Mesenchymal stem cell (in vitro differentiated cells and primary cell): ENCODE data around the gene TAPT1.
A peak's percentile ranks its signal among the peaks of the same experiment; 100 is the strongest.

ENCODE experiments used
- DNase-seq: peaks from one replicate; pipeline ENCODE4 v3.0.0-alpha.2; 2013
- H2AFZ ChIP-seq: one replicate; pipeline ENCODE4 v1.6.1; 2013; ENCODE audit warnings: low read depth, mild to moderate bottlenecking, control low read depth, inconsistent platforms, low read length, moderate library complexity
- H2AK5ac ChIP-seq: 2 replicates; pipeline ENCODE4 v1.6.1; 2013; ENCODE audit warnings: low read length, moderate library complexity, mild to moderate bottlenecking, inconsistent platforms; ENCODE audit not compliant: severe bottlenecking
- H2BK120ac ChIP-seq: one replicate; pipeline ENCODE4 v1.6.1; 2013; ENCODE audit warnings: low read depth, mild to moderate bottlenecking, inconsistent platforms, low read length, moderate library complexity
- H2BK12ac ChIP-seq, 2 experiments: one replicate each; pipeline ENCODE4 v1.6.1; 2013; ENCODE audit warnings: inconsistent platforms in 2 of 2, low read length in 2 of 2, mild to moderate bottlenecking in 2 of 2, moderate library complexity in 2 of 2, control low read depth in 1 of 2
- H2BK15ac ChIP-seq: one replicate; pipeline ENCODE4 v1.6.1; 2013; ENCODE audit warnings: mild to moderate bottlenecking, low read depth, inconsistent platforms; ENCODE audit not compliant: poor library complexity, severe bottlenecking
- H2BK5ac ChIP-seq: 2 replicates; pipeline ENCODE4 v1.6.1; 2013; ENCODE audit warnings: low read depth, mild to moderate bottlenecking, low read length, control low read depth, inconsistent platforms; ENCODE audit not compliant: poor library complexity, severe bottlenecking
- H3K14ac ChIP-seq, 2 experiments: one replicate each; pipeline ENCODE4 v1.6.1; 2013; ENCODE audit warnings: inconsistent platforms in 2 of 2, low read length in 2 of 2, control low read depth in 1 of 2, mild to moderate bottlenecking in 1 of 2, moderate library complexity in 1 of 2
- H3K18ac ChIP-seq, 2 experiments: one replicate each; pipeline ENCODE4 v1.6.1; 2013; ENCODE audit warnings: inconsistent platforms in 2 of 2, low read length in 2 of 2, control low read depth in 1 of 2, low read depth in 1 of 2, mild to moderate bottlenecking in 1 of 2
- H3K23ac ChIP-seq, 2 experiments: one replicate each; pipeline ENCODE4 v1.6.1; 2013; ENCODE audit warnings: inconsistent platforms in 2 of 2, low read length in 2 of 2, mild to moderate bottlenecking in 2 of 2, moderate library complexity in 2 of 2, control low read depth in 1 of 2
- H3K27ac ChIP-seq: 2 replicates; pipeline ENCODE4 v1.5.1; 2013; ENCODE audit warnings: mild to moderate bottlenecking, moderate library complexity, low read length, control low read depth, inconsistent platforms; ENCODE audit not compliant: poor library complexity, severe bottlenecking
- H3K27me3 ChIP-seq, 2 experiments: 2 replicates each; pipeline versions ENCODE4 v1.6.1 to v1.7.0; 2013; ENCODE audit warnings: low read length in 2 of 2, mild to moderate bottlenecking in 2 of 2, moderate library complexity in 2 of 2, control low read depth in 1 of 2, inconsistent platforms in 1 of 2; ENCODE audit not compliant: control insufficient read depth in 1 of 2, insufficient read depth in 1 of 2
- H3K36me3 ChIP-seq, 2 experiments: 2 replicates each; pipeline versions ENCODE4 v1.6.1 to v1.7.0; 2013; ENCODE audit warnings: low read length in 2 of 2, control low read depth in 1 of 2, inconsistent platforms in 1 of 2, low read depth in 1 of 2, mild to moderate bottlenecking in 1 of 2; ENCODE audit not compliant: insufficient read depth in 2 of 2, control insufficient read depth in 1 of 2
- H3K4ac ChIP-seq, 2 experiments: one replicate each; pipeline ENCODE4 v1.6.1; 2013; ENCODE audit warnings: inconsistent platforms in 2 of 2, low read length in 2 of 2, mild to moderate bottlenecking in 2 of 2, moderate library complexity in 2 of 2, control low read depth in 1 of 2, low read depth in 1 of 2
- H3K4me1 ChIP-seq: 2 replicates; pipeline ENCODE4 v1.6.1; 2013; ENCODE audit warnings: low read depth, low read length, control low read depth; ENCODE audit not compliant: control insufficient read depth, insufficient read depth
- H3K4me2 ChIP-seq: 2 replicates; pipeline ENCODE4 v1.6.1; 2013; ENCODE audit warnings: low read length, mild to moderate bottlenecking, inconsistent platforms; ENCODE audit not compliant: poor library complexity, severe bottlenecking
- H3K4me3 ChIP-seq, 2 experiments: 2 replicates each; pipeline versions ENCODE4 v1.5.1 to v1.7.0; 2013; ENCODE audit warnings: low read length in 2 of 2, mild to moderate bottlenecking in 2 of 2, control low read depth in 1 of 2, low read depth in 1 of 2; ENCODE audit not compliant: insufficient read depth in 1 of 2
- H3K79me1 ChIP-seq: replicated peaks from 2 replicates; pipeline ENCODE4 v1.6.1; 2013; ENCODE audit warnings: mild to moderate bottlenecking, control low read depth, low read length, inconsistent platforms; ENCODE audit not compliant: poor library complexity, severe bottlenecking
- H3K9ac ChIP-seq: 2 replicates; pipeline ENCODE4 v1.7.0; 2013; ENCODE audit warnings: mild to moderate bottlenecking, low read length, moderate library complexity
- H3K9me3 ChIP-seq: 2 replicates; pipeline ENCODE4 v1.7.0; 2013; ENCODE audit warnings: mild to moderate bottlenecking, low read length; ENCODE audit not compliant: control insufficient read depth
- H4K8ac ChIP-seq: one replicate; pipeline ENCODE4 v1.6.1; 2013; ENCODE audit warnings: inconsistent platforms, mild to moderate bottlenecking, low read length, moderate library complexity
- H4K91ac ChIP-seq: one replicate; pipeline ENCODE4 v1.6.1; 2013; ENCODE audit warnings: mild to moderate bottlenecking, low read length, inconsistent platforms
- WGBS: methylation state at CpG from one replicate; pipeline ENCODE4 v1.1.7; 2013; ENCODE audit warnings: mixed read lengths; 5-methylcytosine and 5-hydroxymethylcytosine counted together

Gene TAPT1

GRCh38 chr4:16213121-16213520 lies 13.2 kb downstream of the TAPT1 start:
- Histone ChIP-seq H3K4me1 (no peaks in the 10 kb centered on the region), H2AK5ac (no peak overlapping the region), H4K8ac (no peak overlapping the region), H2BK12ac (no peak overlapping the region), H3K4me3 (no peak overlapping the region), H3K18ac (no peak overlapping the region), H2BK120ac (no peak overlapping the region), H3K36me3 (peaks cover 0 to 15% of the 10 kb centered on the region in 2 experiments), H3K14ac (no peak overlapping the region), H2BK15ac (no peak overlapping the region), H3K23ac (no peak overlapping the region), H3K9me3 (no peaks in the 10 kb centered on the region), H3K27ac (no peak overlapping the region), H2BK5ac (no peak overlapping the region), H3K27me3 (no peaks in the 10 kb centered on the region), H3K9ac (no peak overlapping the region), H3K79me1 (peaks cover 35% of the 10 kb centered on the region), H3K4me2 (no peak overlapping the region), H2AFZ (no peak overlapping the region), H3K4ac (no peak overlapping the region), H4K91ac (no peak overlapping the region)
- 50% methylated on average over 2 of the region's 2 CpGs for WGBS
- DNase-seq, result peak; percentile 60

- no peaks in the 10 kb centered on the region for H3K27me3 ChIP-seq
- no peak overlapping the region for H4K91ac ChIP-seq
- H3K79me1 ChIP-seq, result peaks cover 32% of the 10 kb centered on the region
- no peak overlapping the region for H2AFZ ChIP-seq
- no peak overlapping the region for H3K14ac ChIP-seq
- no peak overlapping the region for H3K27ac ChIP-seq
- H3K4me2 ChIP-seq, result no peak overlapping the region
- H3K4me1 ChIP-seq, result no peaks in the 10 kb centered on the region
- no peak overlapping the region for H2AK5ac ChIP-seq
- no peak overlapping the region for H3K4ac ChIP-seq
- H3K9me3 ChIP-seq, result no peaks in the 10 kb centered on the region
- 88% methylated on average over 3 of the region's 3 CpGs for WGBS
- DNase-seq, result no peak
- no peak overlapping the region for H3K18ac ChIP-seq
- H3K36me3 ChIP-seq, result peaks cover 0 to 15% of the 10 kb centered on the region in 2 experiments
- no peak overlapping the region for H3K9ac ChIP-seq
- H3K4me3 ChIP-seq, result no peak overlapping the region
- H2BK120ac ChIP-seq, result no peak overlapping the region
- no peak overlapping the region for H4K8ac ChIP-seq
- no peak overlapping the region for H2BK15ac ChIP-seq
- H3K23ac ChIP-seq, result no peak overlapping the region
- H2BK12ac ChIP-seq, result no peak overlapping the region
- no peak overlapping the region for H2BK5ac ChIP-seq
Measured at GRCh38 chr4:16212138-16212782, 14.0 kb downstream of the TAPT1 start.

DNA sequence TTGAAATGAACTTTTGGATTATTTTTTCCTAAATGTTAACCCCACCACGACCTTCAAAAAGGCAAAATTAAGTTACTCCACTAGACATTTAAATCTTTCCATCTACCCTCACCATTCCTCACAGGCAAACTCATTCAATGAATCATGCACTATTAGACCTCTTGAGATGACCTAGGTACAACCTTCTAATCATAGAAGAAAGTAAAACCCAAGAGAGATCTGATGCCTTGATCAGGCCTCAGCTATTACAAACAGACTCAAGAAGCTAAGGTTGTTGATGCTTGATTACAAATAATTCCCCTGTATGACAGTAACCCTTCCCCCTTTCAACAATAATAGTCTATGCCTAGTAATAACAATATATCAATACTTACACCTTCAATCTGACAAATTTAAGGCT lies 18.9 kb downstream of the TAPT1 start:
- no peak overlapping the region for H4K8ac ChIP-seq
- H2AK5ac ChIP-seq, result no peak overlapping the region
- H3K4me1 ChIP-seq, result peaks cover 4% of the 10 kb centered on the region
- H3K27ac ChIP-seq, result no peak overlapping the region
- H3K23ac ChIP-seq, result no peak overlapping the region
- H2BK15ac ChIP-seq, result no peak overlapping the region
- H3K79me1 ChIP-seq, result peaks cover 21% of the 10 kb centered on the region
- no peak overlapping the region for H2BK12ac ChIP-seq
- no peak overlapping the region for H3K4ac ChIP-seq
- H2BK5ac ChIP-seq, result no peak overlapping the region
- H3K4me3 ChIP-seq, result no peak overlapping the region
- 94% methylated on average over 1 of the region's 1 CpG for WGBS
- H3K4me2 ChIP-seq, result no peak overlapping the region
- no peaks in the 10 kb centered on the region for H3K27me3 ChIP-seq
- no peak overlapping the region for H2BK120ac ChIP-seq
- DNase-seq, result no peak
- H2AFZ ChIP-seq, result no peak overlapping the region
- H3K9me3 ChIP-seq, result no peaks in the 10 kb centered on the region
- no peak overlapping the region for H3K18ac ChIP-seq
- no peak overlapping the region for H4K91ac ChIP-seq
- H3K9ac ChIP-seq, result no peak overlapping the region
- H3K14ac ChIP-seq, result no peak overlapping the region
- H3K36me3 ChIP-seq, result peaks cover 2 to 11% of the 10 kb centered on the region in 2 experiments

DNA sequence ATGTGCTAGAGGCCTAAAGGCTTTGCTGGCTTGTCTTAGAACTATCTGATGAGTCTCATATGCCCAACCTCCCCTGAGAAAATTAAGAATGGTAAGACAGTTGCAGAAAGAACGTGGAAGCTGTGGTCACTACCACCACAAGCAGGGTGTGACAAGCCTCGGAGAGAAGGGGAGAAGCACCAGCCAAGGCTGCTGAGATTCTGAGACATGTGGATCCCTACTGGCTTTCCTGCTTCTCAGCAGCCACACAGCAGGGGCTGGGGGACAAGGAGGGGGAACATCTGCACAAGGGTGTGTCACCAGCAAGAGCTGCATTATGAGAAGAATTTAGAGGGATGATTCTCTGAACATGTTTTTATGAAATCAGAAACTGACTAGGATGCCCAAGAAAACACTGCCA lies 19.4 kb downstream of the TAPT1 start:
- Histone ChIP-seq H2AFZ (no peak overlapping the region), H3K23ac (no peak overlapping the region), H3K79me1 (peaks cover 21% of the 10 kb centered on the region), H3K4me3 (no peak overlapping the region), H2BK5ac (no peak overlapping the region), H4K91ac (no peak overlapping the region), H3K18ac (no peak overlapping the region), H3K27me3 (no peaks in the 10 kb centered on the region), H3K27ac (no peak overlapping the region), H3K14ac (no peak overlapping the region), H2BK120ac (no peak overlapping the region), H3K36me3 (peaks cover 2 to 11% of the 10 kb centered on the region in 2 experiments), H3K4me2 (no peak overlapping the region), H2BK15ac (no peak overlapping the region), H3K9ac (no peak overlapping the region), H3K4me1 (peaks cover 4% of the 10 kb centered on the region), H2BK12ac (no peak overlapping the region), H4K8ac (no peak overlapping the region), H2AK5ac (no peak overlapping the region), H3K9me3 (no peaks in the 10 kb centered on the region), H3K4ac (no peak overlapping the region)
- WGBS, result 87% methylated on average over 2 of the region's 2 CpGs
- no peak for DNase-seq
